ENCODE data around the gene NDUFS8.

NDUFS8 gene

GRCh38 chr11:68014157-68014946, 16.1 kb upstream of the NDUFS8 start:
- in situ Hi-C loops (cut with HindIII; ENCODE audit: low pct_unique_long_range_greater_than_20kb, low sequenced_read_pairs) = no loop called here
- no peak for DNase-seq (ENCODE audit: low read depth in 1 of 2, low spot score in 1 of 2)
- TF ChIP-seq JUND (IDR thresholded peaks at IDR 0.05; ENCODE audit: low read depth) = no peak

- DNase-seq (ENCODE audit: low read depth in 1 of 2, low spot score in 1 of 2) = no peak
- no peak for TF ChIP-seq JUND (IDR thresholded peaks at IDR 0.05; ENCODE audit: low read depth)
- in situ Hi-C loops (cut with HindIII; ENCODE audit: low pct_unique_long_range_greater_than_20kb, low sequenced_read_pairs) = no loop called here
Observed at GRCh38 chr11:68014947-68015447, 15.5 kb upstream of the NDUFS8 start.

GRCh38 chr11:68015467-68015866, 15.0 kb upstream of the NDUFS8 start:
- in situ Hi-C loops (cut with HindIII; ENCODE audit: low pct_unique_long_range_greater_than_20kb, low sequenced_read_pairs) = no loop called here
- no peak for DNase-seq (ENCODE audit: low read depth in 1 of 2, low spot score in 1 of 2)
- no peak for TF ChIP-seq JUND (IDR thresholded peaks at IDR 0.05; ENCODE audit: low read depth)

GRCh38 chr11:68016161-68016903, 14.1 kb upstream of the NDUFS8 start:
- in situ Hi-C loops (cut with HindIII; ENCODE audit: low pct_unique_long_range_greater_than_20kb, low sequenced_read_pairs) = no loop called here
- TF ChIP-seq JUND (IDR thresholded peaks at IDR 0.05; ENCODE audit: low read depth) = no peak
- DNase-seq (ENCODE audit: low read depth in 1 of 2, low spot score in 1 of 2) = peak in 1 of 2 experiments; percentile 57

- no peak for DNase-seq (ENCODE audit: low read depth in 1 of 2, low spot score in 1 of 2)
- in situ Hi-C loops (cut with HindIII; ENCODE audit: low pct_unique_long_range_greater_than_20kb, low sequenced_read_pairs) = no loop called here
- TF ChIP-seq JUND (IDR thresholded peaks at IDR 0.05; ENCODE audit: low read depth) = no peak
Observed at GRCh38 chr11:68016904-68017817, 13.3 kb upstream of the NDUFS8 start.

GRCh38 chr11:68017980-68018729, 12.3 kb upstream of the NDUFS8 start:
- no peak for DNase-seq (ENCODE audit: low read depth in 1 of 2, low spot score in 1 of 2)
- in situ Hi-C loops (cut with HindIII; ENCODE audit: low pct_unique_long_range_greater_than_20kb, low sequenced_read_pairs) = no loop called here
- no peak for TF ChIP-seq JUND (IDR thresholded peaks at IDR 0.05; ENCODE audit: low read depth)

- no peak for DNase-seq (ENCODE audit: low read depth in 1 of 2, low spot score in 1 of 2)
- in situ Hi-C loops (cut with HindIII; ENCODE audit: low pct_unique_long_range_greater_than_20kb, low sequenced_read_pairs) = no loop called here
- no peak for TF ChIP-seq JUND (IDR thresholded peaks at IDR 0.05; ENCODE audit: low read depth)
Observed at GRCh38 chr11:68018730-68019190, 11.7 kb upstream of the NDUFS8 start.

- in situ Hi-C loops (cut with HindIII; ENCODE audit: low pct_unique_long_range_greater_than_20kb, low sequenced_read_pairs) = no loop called here
- DNase-seq (ENCODE audit: low read depth in 1 of 2, low spot score in 1 of 2) = no peak
- no peak for TF ChIP-seq JUND (IDR thresholded peaks at IDR 0.05; ENCODE audit: low read depth)
Observed at GRCh38 chr11:68019486-68019885, 11.0 kb upstream of the NDUFS8 start.

- TF ChIP-seq JUND (IDR thresholded peaks at IDR 0.05; ENCODE audit: low read depth) = no peak
- DNase-seq (ENCODE audit: low read depth in 1 of 2, low spot score in 1 of 2) = peak in 1 of 2 experiments; percentile 76
- in situ Hi-C loops (cut with HindIII; ENCODE audit: low pct_unique_long_range_greater_than_20kb, low sequenced_read_pairs) = no loop called here
Observed at GRCh38 chr11:68020575-68020974, 9.9 kb upstream of the NDUFS8 start.

GRCh38 chr11:68021167-68021787, 9.2 kb upstream of the NDUFS8 start:
- no peak for TF ChIP-seq JUND (IDR thresholded peaks at IDR 0.05; ENCODE audit: low read depth)
- in situ Hi-C loops (cut with HindIII; ENCODE audit: low pct_unique_long_range_greater_than_20kb, low sequenced_read_pairs) = no loop called here
- DNase-seq (ENCODE audit: low read depth in 1 of 2, low spot score in 1 of 2) = peak; percentile 84 to 85

- DNase-seq (ENCODE audit: low read depth in 1 of 2, low spot score in 1 of 2) = no peak
- in situ Hi-C loops (cut with HindIII; ENCODE audit: low pct_unique_long_range_greater_than_20kb, low sequenced_read_pairs) = no loop called here
- TF ChIP-seq JUND (IDR thresholded peaks at IDR 0.05; ENCODE audit: low read depth) = no peak
Observed at GRCh38 chr11:68022531-68022930, 8.0 kb upstream of the NDUFS8 start.

All from T47D (cell line).